ENCODE results near the gene CTRB1.
"Not testable (repeated sequence)": the region's sequence is repeated elsewhere in the genome, so short reads cannot be mapped to it uniquely, and the experiment has no call there.

Gene CTRB1

DNA sequence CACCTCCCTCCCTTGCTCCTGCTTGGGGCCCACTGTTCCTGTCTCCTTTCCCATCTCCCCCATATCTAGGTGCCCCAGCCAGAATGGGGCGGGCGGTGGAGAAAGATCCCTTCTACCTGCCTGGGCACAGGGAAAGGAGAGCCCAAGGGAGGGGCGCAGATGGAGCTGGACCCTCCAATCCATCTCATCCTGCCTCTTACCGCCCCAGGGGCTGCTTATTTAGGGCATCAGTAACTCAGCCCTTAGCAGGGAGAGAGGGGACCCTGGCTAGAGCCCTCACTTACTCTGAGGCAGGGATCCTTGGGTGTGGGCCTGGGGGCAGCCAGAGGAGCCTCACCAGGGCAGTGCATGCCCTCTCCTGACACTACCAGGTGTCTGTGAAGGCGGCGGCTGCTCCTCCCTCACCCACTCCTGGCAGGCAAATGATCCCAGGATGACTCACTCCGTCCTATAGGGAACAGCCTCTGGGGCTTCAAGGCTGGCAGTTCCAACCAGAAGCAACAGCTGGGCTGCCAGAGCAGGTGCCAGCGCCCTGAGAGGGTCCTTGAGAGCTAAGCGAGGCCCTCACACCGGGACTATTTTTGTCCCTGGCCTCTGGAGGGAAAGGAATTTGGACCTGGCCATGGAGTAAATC lies 49.0 kb downstream of the CTRB1 start:
- DNase-seq (ENCODE audit: low spot score) (peak; percentile 93), FAIRE-seq (peak; percentile 52)

DNA sequence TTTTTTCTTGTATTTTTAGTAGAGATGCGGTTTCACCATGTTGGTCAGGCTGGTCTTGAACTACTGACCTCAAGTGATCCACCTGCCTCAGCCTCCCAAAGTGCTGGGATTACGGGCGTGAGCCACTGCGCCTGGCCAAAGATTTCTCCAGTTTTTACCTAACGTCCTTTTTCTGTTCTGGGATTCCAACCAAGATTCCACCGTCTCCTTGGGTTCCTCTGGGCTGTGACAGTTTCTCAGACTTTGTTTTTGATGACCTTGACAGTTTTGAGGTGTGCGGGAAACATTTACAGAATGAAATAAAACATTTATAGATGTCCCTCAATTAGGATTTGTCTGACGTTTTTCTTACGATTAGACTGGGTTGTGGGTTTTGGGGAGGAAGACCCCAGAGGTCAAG lies 50.6 kb downstream of the CTRB1 start:
- FAIRE-seq; DNase-seq (ENCODE audit: low spot score): not testable (repeated sequence)

DNA sequence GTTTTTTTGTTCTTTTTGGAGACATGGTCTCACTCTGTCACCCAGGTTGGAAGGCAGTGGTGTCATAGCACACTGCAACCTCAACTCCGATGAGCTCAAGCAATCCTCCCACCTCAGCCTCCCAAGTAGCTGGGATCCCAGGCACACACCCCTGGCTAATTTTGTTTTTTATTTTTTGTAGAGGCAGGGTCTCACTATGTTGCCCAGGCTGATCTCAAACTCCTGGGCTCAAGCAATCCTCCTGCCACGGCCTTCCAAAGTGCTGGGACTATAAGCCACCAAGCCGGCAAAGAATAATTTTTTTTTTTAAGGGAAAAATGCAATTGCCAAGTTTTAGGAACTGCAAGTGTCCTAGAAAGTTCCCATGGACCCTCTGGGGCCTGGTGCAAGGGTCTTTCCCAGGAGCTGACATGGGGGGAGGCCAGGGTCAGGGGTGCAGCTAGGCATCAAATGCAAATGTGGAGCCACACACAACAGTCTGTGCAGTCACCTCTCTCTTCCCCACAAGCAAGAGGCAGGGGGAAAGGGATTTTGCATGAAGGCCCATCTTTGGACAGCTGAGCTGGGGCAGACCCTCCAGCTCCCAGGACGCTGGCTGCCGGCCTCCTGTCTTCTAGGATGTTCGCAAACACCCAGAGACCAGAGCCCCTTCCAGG lies 52.8 kb downstream of the CTRB1 start:
- DNase-seq (ENCODE audit: low spot score): no peak
- no peak for FAIRE-seq

DNA sequence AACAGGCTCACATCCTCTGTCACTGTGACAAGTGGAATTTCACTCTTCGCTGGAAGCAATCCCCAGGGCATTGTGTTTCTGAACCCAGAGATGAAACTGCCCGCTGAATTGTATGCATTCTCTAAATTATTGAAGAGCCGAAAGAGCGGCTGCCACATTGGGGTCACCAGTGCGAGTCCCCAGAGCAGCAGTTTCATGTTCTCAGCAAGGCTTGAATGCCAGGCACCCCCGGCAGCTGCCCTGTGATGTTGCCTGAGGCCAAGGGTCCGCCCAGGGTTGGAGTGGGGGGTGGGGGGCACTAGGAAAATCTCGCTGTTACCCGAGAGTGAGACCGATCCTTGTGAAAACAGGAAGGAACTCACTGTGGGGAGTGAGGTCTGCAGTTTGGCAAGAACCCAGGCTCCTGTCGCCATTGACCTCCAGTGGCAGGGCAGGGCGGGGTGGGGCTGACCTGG lies 53.3 kb downstream of the CTRB1 start:
- FAIRE-seq (no peak), DNase-seq (ENCODE audit: low spot score) (no peak)

DNA sequence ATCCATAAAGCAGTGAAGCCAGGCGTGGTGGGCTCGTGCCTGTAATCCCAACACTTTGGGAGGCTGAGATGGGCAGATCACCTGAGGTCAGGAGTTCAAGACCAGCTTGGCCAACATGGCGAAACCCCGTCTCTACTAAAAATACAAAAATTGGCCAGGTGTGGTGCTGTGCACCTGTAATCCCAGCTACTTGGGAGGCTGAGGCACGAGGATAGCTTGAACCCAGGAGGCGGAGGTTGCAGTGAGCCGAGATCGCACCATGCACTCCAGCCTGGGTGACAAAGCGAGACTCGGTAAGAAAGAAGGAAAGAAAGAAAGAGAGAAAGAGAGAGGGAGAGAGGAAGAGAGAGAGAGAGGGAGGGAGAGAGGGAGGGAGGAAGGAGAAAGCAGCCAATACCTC lies 53.8 kb downstream of the CTRB1 start:
- FAIRE-seq: not testable (repeated sequence)

DNA sequence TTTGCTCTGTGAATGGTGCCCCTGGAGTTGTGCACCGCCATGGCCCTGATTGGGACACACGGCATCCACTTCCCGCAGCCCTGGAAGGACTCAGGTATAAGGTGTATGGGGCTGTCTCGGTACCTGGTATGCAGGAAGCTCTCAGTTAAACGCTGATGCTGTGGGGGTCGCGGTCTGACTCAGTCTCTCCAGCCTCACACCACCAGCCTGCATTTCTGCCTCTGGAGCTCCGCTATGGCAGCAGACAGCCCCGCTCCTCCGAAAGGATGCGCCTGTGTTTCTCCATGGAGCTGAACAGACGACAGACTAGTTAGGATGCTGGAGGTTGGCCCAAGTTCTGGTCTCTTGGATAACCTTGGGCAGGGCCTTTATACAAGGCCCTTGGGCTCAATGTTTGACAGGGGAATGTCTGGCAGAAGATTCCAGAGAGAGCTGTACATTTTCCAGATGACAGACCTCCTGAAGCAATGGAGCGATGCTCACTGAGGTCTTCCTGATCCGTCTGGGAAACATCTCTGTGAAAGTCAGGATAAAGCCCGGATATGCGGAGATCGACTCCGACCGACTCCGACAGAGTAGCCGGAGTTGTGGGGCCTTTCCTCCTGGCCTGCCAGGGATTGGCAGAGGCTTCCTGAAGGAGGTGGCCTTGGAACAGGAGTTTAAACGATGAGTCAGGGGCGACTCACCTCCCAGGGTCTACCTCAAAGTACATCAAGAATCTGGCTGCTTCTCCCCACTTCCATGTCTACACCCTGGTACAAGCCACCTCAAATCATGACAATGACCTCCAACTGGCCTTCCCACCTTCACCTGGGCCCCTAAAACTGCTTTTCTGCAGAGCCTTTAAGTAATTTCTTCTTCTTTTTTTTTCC lies 54.5 kb downstream of the CTRB1 start:
- DNase-seq (ENCODE audit: low spot score) (no peak), FAIRE-seq (no peak)

More for the DNA sequence above, 53.8 kb downstream of the CTRB1 start:
- DNase-seq (ENCODE audit: low spot score): not testable (repeated sequence)
